ENCODE data around the gene SMC5.
"Not testable (repeated sequence)": the region's sequence is repeated elsewhere in the genome, so short reads cannot be mapped to it uniquely, and the experiment has no call there.

Gene SMC5

DNA sequence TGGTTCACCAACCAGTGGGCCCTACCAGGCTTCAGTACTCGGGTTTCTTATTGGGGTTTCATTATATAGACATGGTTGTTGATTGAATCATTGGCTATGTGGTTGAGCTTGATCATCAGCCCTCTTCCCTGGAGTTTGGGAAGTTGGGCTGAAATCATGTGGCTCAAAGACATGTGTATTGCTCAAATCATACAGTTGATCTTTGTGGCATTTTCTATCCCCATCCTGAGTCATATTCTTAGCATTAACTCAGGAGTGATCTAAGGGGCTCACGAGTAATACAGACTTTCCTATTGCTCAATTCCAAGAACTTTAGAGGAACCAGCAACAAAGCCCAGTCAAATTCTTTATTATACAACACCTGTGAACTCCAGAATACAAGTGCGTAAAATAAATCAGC, 66.2 kb downstream of the SMC5 start:
- TF ChIP-seq CTCF (IDR thresholded peaks at IDR 0.05; ENCODE audit: low read depth, low read length): no peak
- in situ Hi-C loops (cut with HindIII; ENCODE audit: low sequenced_read_pairs): loop anchor here (25.0 kb wide), 1 partner anchor 162 kb away; no protein-coding TSS in a partner anchor
- DNase-seq (ENCODE audit: low read depth, low spot score): peak; percentile 32
- H3K4me3 ChIP-seq (ENCODE audit: low read depth, low read length): no peak overlapping the region

- in situ Hi-C loops (cut with HindIII; ENCODE audit: low sequenced_read_pairs): loop anchor here (25.0 kb wide), 1 partner anchor 159 kb away; no protein-coding TSS in a partner anchor
- not testable (repeated sequence) for H3K4me3 ChIP-seq (ENCODE audit: low read depth, low read length); DNase-seq (ENCODE audit: low read depth, low spot score)
Observed at GRCh38 chr9:70328625-70329024, 69.8 kb downstream of the SMC5 start.

- peak; percentile 25 for TF ChIP-seq CTCF (IDR thresholded peaks at IDR 0.05; ENCODE audit: low read depth, low read length)
- H3K4me3 ChIP-seq (ENCODE audit: low read depth, low read length): no peak overlapping the region
- in situ Hi-C loops (cut with HindIII; ENCODE audit: low sequenced_read_pairs): loop anchor here (25.0 kb wide), 1 partner anchor 147 kb away; no protein-coding TSS in a partner anchor
- peak; percentile 55 for DNase-seq (ENCODE audit: low read depth, low spot score)
Observed at GRCh38 chr9:70340572-70340971, 81.8 kb downstream of the SMC5 start.

GRCh38 chr9:70347046-70347445, 88.3 kb downstream of the SMC5 start:
- no peak for TF ChIP-seq CTCF (IDR thresholded peaks at IDR 0.05; ENCODE audit: low read depth, low read length)
- no peak overlapping the region for H3K4me3 ChIP-seq (ENCODE audit: low read depth, low read length)
- in situ Hi-C loops (cut with HindIII; ENCODE audit: low sequenced_read_pairs): loop anchor here (25.0 kb wide), 1 partner anchor 140 kb away; no protein-coding TSS in a partner anchor
- DNase-seq (ENCODE audit: low read depth, low spot score): no peak

- in situ Hi-C loops (cut with HindIII; ENCODE audit: low sequenced_read_pairs): no loop called here
- no peak overlapping the region for H3K4me3 ChIP-seq (ENCODE audit: low read depth, low read length)
Observed at GRCh38 chr9:70352356-70352755, 93.6 kb downstream of the SMC5 start.

DNA sequence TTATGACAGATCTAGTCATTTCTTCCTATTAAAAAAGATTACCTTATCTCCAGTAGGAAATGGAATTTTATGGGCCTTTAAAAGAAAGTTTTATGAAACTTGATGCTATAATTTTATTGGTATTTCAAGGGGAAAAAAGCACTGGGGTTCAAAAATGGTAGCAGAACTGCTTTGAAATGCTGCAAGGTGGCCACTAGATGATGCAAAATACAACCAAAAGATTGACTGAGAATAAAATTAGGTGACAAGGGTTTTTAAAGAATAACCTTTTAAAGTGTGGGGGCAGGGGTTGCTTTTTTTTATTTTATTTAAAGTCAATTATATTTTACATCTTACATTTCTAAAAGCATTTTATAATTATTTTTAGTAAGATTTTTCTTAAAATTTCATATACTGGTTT, 94.0 kb downstream of the SMC5 start:
- peak; percentile 17 for DNase-seq (ENCODE audit: low read depth, low spot score)
- in situ Hi-C loops (cut with HindIII; ENCODE audit: low sequenced_read_pairs): no loop called here
- no peak overlapping the region for H3K4me3 ChIP-seq (ENCODE audit: low read depth, low read length)
- TF ChIP-seq CTCF (IDR thresholded peaks at IDR 0.05; ENCODE audit: low read depth, low read length): peak; percentile 56

More at GRCh38 chr9:70352356-70352755, 93.6 kb downstream of the SMC5 start:
- no peak for TF ChIP-seq CTCF (IDR thresholded peaks at IDR 0.05; ENCODE audit: low read depth, low read length)
- DNase-seq (ENCODE audit: low read depth, low spot score): peak; percentile 67

DNA sequence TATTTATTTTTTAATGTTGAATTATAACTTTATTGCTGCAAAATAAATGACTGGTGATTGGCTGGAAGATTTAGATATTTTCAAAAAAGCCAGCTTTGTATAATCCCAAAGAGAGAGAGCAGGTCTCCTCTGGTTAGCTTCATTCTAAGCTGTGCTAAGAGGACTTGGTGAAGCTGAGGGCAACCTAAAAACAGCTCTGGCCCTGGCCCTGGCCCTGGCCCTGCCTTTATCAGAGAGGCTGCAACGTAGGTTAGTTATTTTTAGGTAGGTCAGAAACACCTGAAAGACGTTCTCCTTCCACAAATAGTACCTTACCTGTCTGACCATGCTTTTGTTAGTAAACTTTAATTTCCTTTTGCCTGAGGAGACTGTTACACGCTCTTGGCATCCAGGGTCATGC, 97.0 kb downstream of the SMC5 start:
- TF ChIP-seq CTCF (IDR thresholded peaks at IDR 0.05; ENCODE audit: low read depth, low read length): no peak
- no peak for DNase-seq (ENCODE audit: low read depth, low spot score)
- in situ Hi-C loops (cut with HindIII; ENCODE audit: low sequenced_read_pairs): no loop called here
- no peak overlapping the region for H3K4me3 ChIP-seq (ENCODE audit: low read depth, low read length)
